ENCODE data around the gene CDK8.
A peak's percentile ranks its signal among the peaks of the same experiment; 100 is the strongest.

Gene CDK8

DNA sequence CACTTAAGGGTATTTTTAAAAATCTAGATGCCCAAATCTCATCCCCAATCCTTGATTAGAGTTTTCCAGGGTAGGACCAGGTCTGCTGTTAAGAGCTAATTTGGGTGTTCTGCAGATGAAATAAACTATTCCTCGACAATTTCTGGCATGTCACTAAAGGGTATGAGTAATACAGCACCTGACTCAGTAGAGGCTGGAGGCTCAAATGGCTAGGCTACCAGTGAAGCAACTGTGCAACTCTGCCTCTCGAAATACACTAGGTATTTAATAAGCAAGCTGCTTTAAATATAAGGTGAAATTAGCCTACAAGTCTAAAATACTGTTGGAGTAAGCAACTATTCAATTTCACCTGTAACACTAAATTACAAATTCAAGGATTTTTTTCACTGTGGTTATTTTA is 33.4 kb upstream of the CDK8 start:
- Histone ChIP-seq H3K79me2 (ENCODE audit: insufficient read depth, low read length) (peaks cover 12% of the 10 kb centered on the region), H3K9ac (ENCODE audit: low read length) (peak overlapping the region; percentile 91), H3K36me3 (ENCODE audit: insufficient read depth, low read length) (peaks cover 46% of the 10 kb centered on the region), H3K4me1 (ENCODE audit: insufficient read depth, low read length, severe bottlenecking) (peaks cover 23% of the 10 kb centered on the region), H2AFZ (ENCODE audit: low read length) (no peak overlapping the region), H3K27me3 (ENCODE audit: insufficient read depth, low read length) (no peaks in the 10 kb centered on the region), H3K9me2 (ENCODE audit: low read depth, low read length) (no peaks in the 10 kb centered on the region), H3K4me2 (ENCODE audit: low read length) (peak overlapping the region; percentile 67), H3F3A (ENCODE audit: insufficient read depth, low read length) (no peaks in the 10 kb centered on the region), H3K9me3 (ENCODE audit: low read length) (no peaks in the 10 kb centered on the region), H3K27ac (ENCODE audit: low read depth, low read length, poor library complexity, severe bottlenecking) (no peak overlapping the region), H4K20me1 (ENCODE audit: insufficient read depth, low read length) (no peaks in the 10 kb centered on the region), H3K4me3 (ENCODE audit: low read depth, low read length, poor library complexity, severe bottlenecking) (peak overlapping the region; percentile 88)
- TF ChIP-seq CTCF (IDR thresholded peaks at IDR 0.05; ENCODE audit: low read length) = no peak
- TF ChIP-seq EZH2 (IDR thresholded peaks at IDR 0.05; ENCODE audit: borderline replicate concordance, low read length) = no peak

DNA sequence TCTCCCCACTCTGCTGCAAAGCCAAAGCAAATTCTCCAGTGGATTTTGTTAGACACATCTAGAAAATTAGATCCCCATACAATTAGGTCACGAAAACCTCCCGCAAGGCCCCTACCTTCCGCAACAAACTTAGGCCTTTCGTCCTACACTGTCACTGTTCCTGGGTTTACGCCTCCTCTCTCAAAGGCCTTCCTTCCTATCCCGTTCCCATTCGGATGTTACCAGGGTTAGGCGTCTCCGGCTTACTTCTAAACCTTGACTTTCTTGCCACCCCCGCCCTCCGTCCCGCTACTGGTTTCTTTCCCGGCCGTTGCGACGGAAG is 32.6 kb upstream of the CDK8 start:
- H3K79me2 ChIP-seq (ENCODE audit: insufficient read depth, low read length) = peaks cover 12% of the 10 kb centered on the region
- no peaks in the 10 kb centered on the region for H3K9me3 ChIP-seq (ENCODE audit: low read length)
- H3K27me3 ChIP-seq (ENCODE audit: insufficient read depth, low read length) = no peaks in the 10 kb centered on the region
- no peaks in the 10 kb centered on the region for H3F3A ChIP-seq (ENCODE audit: insufficient read depth, low read length)
- peaks cover 23% of the 10 kb centered on the region for H3K4me1 ChIP-seq (ENCODE audit: insufficient read depth, low read length, severe bottlenecking)
- 0 out of 2 replicates have a peak overlapping the region, but pooled peaks have one; percentile 11 for H2AFZ ChIP-seq (ENCODE audit: low read length)
- peaks cover 39% of the 10 kb centered on the region for H3K36me3 ChIP-seq (ENCODE audit: insufficient read depth, low read length)
- peak overlapping the region; percentile 84 for H3K27ac ChIP-seq (ENCODE audit: low read depth, low read length, poor library complexity, severe bottlenecking)
- TF ChIP-seq EZH2 (IDR thresholded peaks at IDR 0.05; ENCODE audit: borderline replicate concordance, low read length) (no peak), CTCF (IDR thresholded peaks at IDR 0.05; ENCODE audit: low read length) (no peak)
- peak overlapping the region; percentile 67 for H3K4me2 ChIP-seq (ENCODE audit: low read length)
- peak overlapping the region; percentile 91 for H3K9ac ChIP-seq (ENCODE audit: low read length)
- no peaks in the 10 kb centered on the region for H4K20me1 ChIP-seq (ENCODE audit: insufficient read depth, low read length)
- H3K9me2 ChIP-seq (ENCODE audit: low read depth, low read length) = no peaks in the 10 kb centered on the region
- peak overlapping the region; percentile 88 for H3K4me3 ChIP-seq (ENCODE audit: low read depth, low read length, poor library complexity, severe bottlenecking)

GRCh38 chr13:26221721-26222519 is 32.0 kb upstream of the CDK8 start, which contains the start of gene RNF6:
Gene RNF6, minus strand, starts transcription at chr13:26222314. Its CDS starts 2,665 bp downstream, at chr13:26219649.
- peaks cover 12% of the 10 kb centered on the region for H3K79me2 ChIP-seq (ENCODE audit: insufficient read depth, low read length)
- H3K4me1 ChIP-seq (ENCODE audit: insufficient read depth, low read length, severe bottlenecking) = peaks cover 23% of the 10 kb centered on the region
- H3K4me3 ChIP-seq (ENCODE audit: low read depth, low read length, poor library complexity, severe bottlenecking) = peak within 1 kb of the TSS; percentile 88
- no peaks in the 10 kb centered on the region for H3F3A ChIP-seq (ENCODE audit: insufficient read depth, low read length)
- H3K9me3 ChIP-seq (ENCODE audit: low read length) = no peaks in the 10 kb centered on the region
- TF ChIP-seq CTCF (IDR thresholded peaks at IDR 0.05; ENCODE audit: low read length) = no peak; the same call in 1 of the 2 replicates
- no peak for TF ChIP-seq EZH2 (IDR thresholded peaks at IDR 0.05; ENCODE audit: borderline replicate concordance, low read length)
- no peaks in the 10 kb centered on the region for H4K20me1 ChIP-seq (ENCODE audit: insufficient read depth, low read length)
- peak within 1 kb of the TSS; percentile 91 for H3K9ac ChIP-seq (ENCODE audit: low read length)
- H2AFZ ChIP-seq (ENCODE audit: low read length) = peak within 1 kb of the TSS; percentile 63
- H3K4me2 ChIP-seq (ENCODE audit: low read length) = peak within 1 kb of the TSS; percentile 67
- no peaks in the 10 kb centered on the region for H3K9me2 ChIP-seq (ENCODE audit: low read depth, low read length)
- no peaks in the 10 kb centered on the region for H3K27me3 ChIP-seq (ENCODE audit: insufficient read depth, low read length)
- H3K36me3 ChIP-seq (ENCODE audit: insufficient read depth, low read length) = peaks cover 34% of the 10 kb centered on the region
- peak within 1 kb of the TSS; percentile 84 for H3K27ac ChIP-seq (ENCODE audit: low read depth, low read length, poor library complexity, severe bottlenecking)
